Measurements from ENCODE around the gene AHCYL2. TPM values are rescaled to one million over a fixed set of nuclear protein-coding genes. Genes with fewer than 3 reads are reported as not detected.

The AHCYL2 gene
- total and polyA plus RNA-seq, 2 of the 8 experiments (the other 6 are each of a cell fraction or from before 2014, with no cell fraction given): 20.7 to 25.4 TPM

DNA sequence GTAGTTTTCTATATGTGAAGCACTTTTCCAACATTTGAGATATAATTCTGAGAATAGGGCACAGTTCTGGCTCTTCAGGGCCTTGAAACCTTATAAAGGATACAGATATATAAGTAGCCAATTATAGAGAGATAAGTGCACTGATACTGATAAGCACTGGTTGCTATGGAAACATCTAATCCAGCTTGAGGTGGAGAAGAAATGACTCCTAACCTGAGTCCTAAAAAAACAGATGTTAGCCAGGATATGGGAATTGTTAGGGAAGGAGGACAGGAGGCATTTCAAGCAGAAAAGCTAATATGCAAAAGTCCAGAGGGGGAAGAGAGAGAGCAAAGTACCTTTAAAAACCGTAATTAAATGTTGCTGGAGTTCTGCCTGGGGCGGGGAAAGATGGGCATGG, 240.2 kb downstream of the AHCYL2 start:
- Histone ChIP-seq H2BK15ac (ENCODE audit: low read length) (no peak overlapping the region), H3K36me3 (ENCODE audit: control insufficient read depth in 2 of 4, insufficient read depth in 4 of 4, low read length in 3 of 4) (peaks cover 8 to 50% (median 32%) of the 10 kb centered on the region in 4 experiments; a peak in 6 of 8 replicates)
- no peak for FAIRE-seq
- TF ChIP-seq POU5F1 (IDR thresholded peaks at IDR 0.05; ENCODE audit: low read depth, low read length) (no peak), KDM1A (IDR thresholded peaks at IDR 0.05; ENCODE audit: borderline replicate concordance, low read length) (no peak), YY1 (IDR thresholded peaks at IDR 0.05; ENCODE audit: low read depth, low read length) (no peak), GTF2F1 (IDR thresholded peaks at IDR 0.05; ENCODE audit: borderline replicate concordance, low read depth, low read length) (no peak), KDM4A (IDR thresholded peaks at IDR 0.05; ENCODE audit: low read depth, low read length, severe bottlenecking) (no peak), SIRT6 (IDR thresholded peaks at IDR 0.05; ENCODE audit: low read length) (no peak), HDAC2 (IDR thresholded peaks at IDR 0.05; ENCODE audit: borderline replicate concordance in 1 of 2, low read depth in 2 of 2, low read length in 2 of 2) (no peak), POLR2AphosphoS5 (IDR thresholded peaks at IDR 0.05; ENCODE audit: low read depth, low read length) (no peak), CBX8 (IDR thresholded peaks at IDR 0.05; ENCODE audit: borderline replicate concordance, low read depth, low read length) (no peak), TEAD4 (IDR thresholded peaks at IDR 0.05; ENCODE audit: low read depth, low read length) (no peak), EGR1 (IDR thresholded peaks at IDR 0.05; ENCODE audit: borderline replicate concordance, low read depth, low read length) (no peak), RBBP5 (IDR thresholded peaks at IDR 0.05; ENCODE audit: borderline replicate concordance, low read depth, low read length) (no peak), SP1 (IDR thresholded peaks at IDR 0.05; ENCODE audit: low read depth, low read length) (no peak), NRF1 (IDR thresholded peaks at IDR 0.05; ENCODE audit: low read depth, low read length) (no peak)

More for the DNA sequence above, 240.2 kb downstream of the AHCYL2 start:
- Histone ChIP-seq H2AFZ (ENCODE audit: low read length) (no peak overlapping the region), H4K8ac (ENCODE audit: extremely low read depth, insufficient read depth, low read length) (no peak overlapping the region), H3K79me2 (ENCODE audit: control insufficient read depth in 1 of 2, insufficient read depth in 2 of 2, low read length in 2 of 2) (no peaks in the 10 kb centered on the region), H2AK5ac (ENCODE audit: low read depth, low read length) (no peak overlapping the region), H2BK5ac (ENCODE audit: low read depth, low read length) (no peak overlapping the region), H4K20me1 (replicated peaks in 1 of 2; ENCODE audit: control insufficient read depth in 1 of 2, insufficient read depth in 2 of 2, low read length in 2 of 2) (no peaks in the 10 kb centered on the region), H3K18ac (ENCODE audit: extremely low read depth, low read length) (no peak overlapping the region), H3K23me2 (ENCODE audit: low read depth, low read length) (no peaks in the 10 kb centered on the region), H3K27me3 (replicated peaks in 1 of 4; ENCODE audit: control insufficient read depth in 3 of 4, extremely low read depth in 1 of 4, insufficient read depth in 3 of 4, low read length in 3 of 4) (no peaks in the 10 kb centered on the region), H3K27ac (ENCODE audit: low read depth, low read length) (no peak overlapping the region), H2BK12ac (ENCODE audit: low read depth, low read length) (no peak overlapping the region), H2BK120ac (replicated peaks; ENCODE audit: low read depth, low read length) (no peak overlapping the region), H3K4me3 (ENCODE audit: extremely low read depth in 1 of 4, insufficient read depth in 2 of 4, low read depth in 3 of 4, low read length in 4 of 4) (no peak overlapping the region), H4K91ac (replicated peaks; ENCODE audit: insufficient read length, low read length) (no peak overlapping the region), H3K9me3 (ENCODE audit: insufficient read depth in 2 of 2, low read depth in 1 of 2, low read length in 1 of 2) (no peaks in the 10 kb centered on the region), H3K79me1 (ENCODE audit: low read depth, low read length) (no peaks in the 10 kb centered on the region; the same call in 1 of the 2 replicates), H2BK20ac (ENCODE audit: low read length) (no peak overlapping the region), H3K56ac (replicated peaks; ENCODE audit: insufficient read length, low read depth, low read length) (no peak overlapping the region), H3K4ac (replicated peaks; ENCODE audit: insufficient read length, low read depth, low read length) (no peak overlapping the region), H3K9ac (replicated peaks in 1 of 4; ENCODE audit: extremely low read depth in 1 of 4, low read depth in 3 of 4, low read length in 3 of 4) (no peak overlapping the region), H3K4me2 (ENCODE audit: insufficient read depth in 1 of 2, low read depth in 2 of 2, low read length in 2 of 2) (no peak overlapping the region), H3K23ac (ENCODE audit: insufficient read length) (no peak overlapping the region), H4K5ac (ENCODE audit: insufficient read length, low read depth, low read length) (no peak overlapping the region), H3K14ac (ENCODE audit: insufficient read length) (no peak overlapping the region), H3K4me1 (replicated peaks in 1 of 4; ENCODE audit: control insufficient read depth in 3 of 4, insufficient read depth in 4 of 4, low read length in 3 of 4) (peaks cover 0 to 1% (median under 1%) of the 10 kb centered on the region in 4 experiments; a peak in 2 of 7 replicates)
- ChIA-PET POLR2A (ENCODE audit: partially characterized antibody) (interaction anchor here (0.7 to 1.5 kb wide), 2 partner anchors 17 to 295 kb away, joined by 4 to 5 read pairs; no protein-coding TSS in a partner anchor), CTCF (ENCODE audit: partially characterized antibody) (interaction anchor here (0.7 to 1.7 kb wide), 6 partner anchors 10 to 98 kb away, joined by 3 to 10 read pairs (median 4); partner anchors contain the start of gene STRIP2)
- 93% methylated on average over 2 of the region's 2 CpGs; no CpG with 5 or more reads in 1 of the 2 experiments for WGBS, 2 experiments (ENCODE audit: extremely low coverage in 1 of 2, insufficient coverage in 1 of 2, insufficient read length in 1 of 2, insufficient replicate concordance in 2 of 2, low coverage in 1 of 2, low lambda C conversion rate in 2 of 2, missing lambda C conversion rate in 1 of 2)
- DNase-seq (ENCODE audit: low read depth in 1 of 2, low spot score in 2 of 2): no peak
